ENCODE results near the gene WDR31. TPM values are rescaled to one million over a fixed set of nuclear protein-coding genes. Genes with fewer than 3 reads are reported as not detected.
A peak's percentile ranks its signal among the peaks of the same experiment; 100 is the strongest.

The WDR31 gene
- total RNA-seq, 1 donor from 2014 or later: 3.6 TPM

DNA sequence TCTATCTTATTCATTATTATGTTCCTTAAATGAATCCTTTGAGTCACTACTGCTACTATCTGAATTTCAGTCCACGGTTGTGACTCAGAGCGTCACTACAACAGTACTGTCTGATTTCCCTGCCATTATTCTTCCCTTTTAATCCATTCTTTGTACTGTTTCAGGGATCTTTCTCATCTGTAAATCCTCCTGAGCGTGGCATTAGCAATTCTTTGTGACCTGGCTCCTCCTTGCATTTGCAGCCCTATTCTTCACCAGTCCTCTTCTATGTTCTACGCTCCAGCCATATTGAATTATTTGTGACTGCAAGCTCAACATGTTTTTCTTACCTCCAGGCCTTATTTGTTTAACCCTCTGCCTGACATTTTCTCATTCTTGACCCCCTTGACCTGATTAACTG, 58.7 kb downstream of the WDR31 start:
- no peaks in the 10 kb centered on the region for H3K9me3 Mint-ChIP-seq
- peaks cover 19% of the 10 kb centered on the region for H3K36me3 Mint-ChIP-seq (ENCODE audit: low read depth)
- H3K4me3 Mint-ChIP-seq: no peak overlapping the region
- no peak overlapping the region for H3K27ac Mint-ChIP-seq (ENCODE audit: unreplicated experiment)
- DNase-seq (ENCODE audit: low read depth, low spot score): no peak
- peaks cover 7% of the 10 kb centered on the region for H3K4me1 Mint-ChIP-seq
- no peaks in the 10 kb centered on the region for H3K27me3 Mint-ChIP-seq (ENCODE audit: low read depth)
- TF ChIP-seq CTCF (conservative IDR thresholded peaks at IDR 0.05): no peak

DNA sequence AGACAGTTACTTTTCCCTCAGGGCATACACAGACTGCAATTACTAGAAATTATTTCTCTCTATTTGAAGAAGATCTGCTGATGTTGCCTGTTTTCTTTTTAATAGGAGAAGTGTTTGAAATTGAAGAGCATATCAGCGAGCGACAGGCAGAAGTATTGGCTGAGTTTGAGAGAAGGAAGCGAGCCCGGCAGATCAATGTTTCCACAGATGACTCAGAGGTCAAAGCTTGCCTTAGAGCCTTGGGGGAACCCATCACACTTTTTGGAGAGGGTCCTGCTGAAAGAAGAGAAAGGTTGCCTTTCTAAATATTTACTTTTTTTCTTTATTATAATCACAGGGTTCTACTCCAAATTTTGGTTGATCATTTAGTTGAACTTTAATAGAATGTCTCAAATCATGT, 61.2 kb downstream of the WDR31 start:
- no peaks in the 10 kb centered on the region for H3K27me3 Mint-ChIP-seq (ENCODE audit: low read depth)
- H3K4me3 Mint-ChIP-seq: peak overlapping the region; percentile 54
- no peak for DNase-seq (ENCODE audit: low read depth, low spot score)
- TF ChIP-seq CTCF (conservative IDR thresholded peaks at IDR 0.05): no peak
- H3K27ac Mint-ChIP-seq (ENCODE audit: unreplicated experiment): no peak overlapping the region
- peaks cover 14% of the 10 kb centered on the region for H3K36me3 Mint-ChIP-seq (ENCODE audit: low read depth)
- peaks cover 7% of the 10 kb centered on the region for H3K4me1 Mint-ChIP-seq
- no peaks in the 10 kb centered on the region for H3K9me3 Mint-ChIP-seq

DNA sequence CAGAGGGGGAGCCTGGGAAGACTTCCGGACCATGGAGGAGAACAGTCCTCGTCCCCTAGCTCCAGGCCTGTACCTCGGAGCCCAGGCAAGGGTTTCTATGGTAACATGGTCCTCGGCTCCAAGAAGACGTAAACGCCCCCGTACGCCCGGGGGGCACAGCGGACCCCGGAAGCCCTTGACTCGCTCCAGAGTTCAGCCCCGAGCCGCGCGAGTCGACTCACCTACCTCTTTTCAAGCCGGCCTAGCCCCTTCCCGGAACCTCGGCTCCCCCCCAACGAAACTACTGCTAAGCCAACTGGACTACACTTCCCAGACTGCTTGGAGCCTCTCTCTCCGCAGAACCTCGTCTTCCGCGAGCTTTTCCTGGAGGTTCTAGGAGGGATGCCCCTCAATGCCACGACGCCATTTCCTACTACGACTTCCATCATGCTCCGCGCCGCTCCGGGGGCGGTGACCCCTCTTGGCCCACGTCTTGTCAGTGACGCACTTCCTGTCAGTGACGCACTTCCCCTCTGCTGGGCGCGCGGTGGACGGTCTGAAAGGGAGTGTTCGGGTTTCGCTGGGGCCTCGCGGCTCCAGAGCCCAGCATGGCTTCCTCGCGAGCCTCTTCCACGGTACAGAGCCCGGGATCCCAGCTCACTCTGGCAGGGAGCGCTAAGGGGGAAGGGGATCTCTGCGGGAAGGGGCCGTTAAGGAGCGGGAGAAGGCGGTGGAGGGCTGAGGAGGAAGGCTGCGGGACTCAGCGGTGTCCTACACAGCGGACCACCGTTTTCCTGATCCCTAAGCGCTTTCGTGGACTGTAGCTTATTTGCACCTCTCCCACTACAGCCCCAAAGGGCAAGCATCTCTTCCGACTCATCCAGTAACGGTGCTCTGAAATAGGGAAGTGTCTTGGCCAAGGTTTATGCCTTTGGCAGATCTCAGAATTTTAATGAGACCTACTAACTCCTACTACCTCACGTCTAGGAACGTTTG, 64.6 kb downstream of the WDR31 start, which contains the start of the genes CDC26 and PRPF4:
TSS of gene CDC26 (minus strand) at position 416 of the 975 bp plus-strand sequence. CDS start 3,065 bp downstream, outside the sequence.
TSS of gene PRPF4 (plus strand) at position 502 of the 975 bp plus-strand sequence. CDS start at position 588, 86 bp downstream.
- TF ChIP-seq CTCF (conservative IDR thresholded peaks at IDR 0.05): no peak
- peaks cover 7% of the 10 kb centered on the region for H3K4me1 Mint-ChIP-seq
- H3K27me3 Mint-ChIP-seq (ENCODE audit: low read depth): no peaks in the 10 kb centered on the region
- DNase-seq (ENCODE audit: low read depth, low spot score): peak; percentile 91
- no peaks in the 10 kb centered on the region for H3K9me3 Mint-ChIP-seq
- H3K27ac Mint-ChIP-seq (ENCODE audit: unreplicated experiment): no peak within 1 kb of the TSS
- H3K36me3 Mint-ChIP-seq (ENCODE audit: low read depth): peaks cover 9% of the 10 kb centered on the region
- H3K4me3 Mint-ChIP-seq: no peak within 1 kb of the TSS

DNA sequence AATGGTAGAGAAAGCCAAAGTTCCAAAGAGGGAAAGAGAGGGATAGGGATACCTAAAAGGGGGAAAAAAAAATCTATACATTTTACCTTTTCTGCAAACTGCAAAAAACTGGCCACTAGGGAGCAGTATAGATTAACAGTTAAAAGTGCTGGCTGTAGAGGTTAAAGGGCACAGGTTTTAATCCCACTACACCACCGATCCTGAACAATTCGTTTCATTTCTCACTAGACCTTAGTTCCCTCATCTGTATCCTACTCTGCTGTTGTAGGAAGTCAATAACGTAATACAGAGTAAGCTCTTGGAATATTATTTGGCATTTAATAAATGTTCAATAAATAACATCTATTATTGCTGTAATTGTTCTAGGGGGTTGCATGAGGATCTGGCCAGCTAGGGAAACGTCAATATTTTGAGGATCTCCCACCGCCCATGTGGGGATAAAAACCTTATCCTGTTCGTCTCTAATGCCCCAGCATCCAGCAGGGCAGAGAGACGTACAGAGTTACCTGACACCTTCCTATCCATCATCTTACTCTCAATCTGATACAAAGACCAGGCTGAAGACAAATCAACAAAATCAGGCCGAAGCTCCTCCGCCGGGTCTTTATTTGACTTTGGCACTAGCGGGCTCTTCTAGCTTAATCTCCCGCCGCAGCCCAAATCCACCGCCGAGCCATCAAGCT, 65.5 kb downstream of the WDR31 start:
- Mint-ChIP-seq H3K27ac (ENCODE audit: unreplicated experiment) (no peak overlapping the region), H3K27me3 (ENCODE audit: low read depth) (no peaks in the 10 kb centered on the region), H3K9me3 (no peaks in the 10 kb centered on the region), H3K4me3 (no peak overlapping the region), H3K4me1 (peaks cover 4% of the 10 kb centered on the region), H3K36me3 (ENCODE audit: low read depth) (peaks cover 3% of the 10 kb centered on the region)
- DNase-seq (ENCODE audit: low read depth, low spot score): peak; percentile 44
- peak; percentile 87 for TF ChIP-seq CTCF (conservative IDR thresholded peaks at IDR 0.05)

- Mint-ChIP-seq H3K27me3 (ENCODE audit: low read depth) (no peaks in the 10 kb centered on the region), H3K4me1 (no peaks in the 10 kb centered on the region), H3K9me3 (no peaks in the 10 kb centered on the region), H3K4me3 (no peak overlapping the region), H3K27ac (ENCODE audit: unreplicated experiment) (no peak overlapping the region), H3K36me3 (ENCODE audit: low read depth) (peaks cover 10% of the 10 kb centered on the region)
- TF ChIP-seq CTCF (conservative IDR thresholded peaks at IDR 0.05): no peak
- no peak for DNase-seq (ENCODE audit: low read depth, low spot score)
Measured at GRCh38 chr9:113269871-113270270, 70.2 kb downstream of the WDR31 start.
